GM23338 (cell line): Measurements from ENCODE around the gene EXOC6B. TPM values are rescaled to one million over a fixed set of nuclear protein-coding genes. Genes with fewer than 3 reads are reported as not detected.

ENCODE experiments used
- ATAC-seq: fragments of 200-7000 bp; cut with Tn5 transposase; 3 replicates; pipeline ENCODE4 v1.9.1; 2020
- DNase-seq: peaks from one replicate; pipeline ENCODE4 v3.0.0-alpha.2; 2015; ENCODE audit warnings: low spot score
- H2AFZ ChIP-seq: fragments of 200-600 bp; sonication (generic); 2 replicates; pipeline ENCODE4 v1.8.0; 2016; ENCODE audit warnings: antibody characterized with exemption, mild to moderate bottlenecking, moderate library complexity
- H3F3A ChIP-seq: fragments of 200-600 bp; sonication (generic); replicated peaks from 2 replicates; pipeline ENCODE4 v1.8.0; 2017; ENCODE audit warnings: antibody characterized with exemption, mixed run types, low read depth
- H3K27ac ChIP-seq: fragments of 200-600 bp; sonication (generic); 2 replicates; pipeline ENCODE4 v1.6.1; 2016; ENCODE audit warnings: low read depth
- H3K27me3 ChIP-seq: fragments of 200-600 bp; sonication (generic); 2 replicates; pipeline ENCODE4 v1.8.0; 2016; ENCODE audit warnings: mild to moderate bottlenecking, mixed run types, moderate library complexity; ENCODE audit not compliant: insufficient read depth
- H3K36me3 ChIP-seq: fragments of 200-600 bp; sonication (generic); 2 replicates; pipeline ENCODE4 v1.8.0; 2016; ENCODE audit warnings: mild to moderate bottlenecking; ENCODE audit not compliant: insufficient read depth
- H3K4me1 ChIP-seq: fragments of 200-600 bp; sonication (generic); 2 replicates; pipeline ENCODE4 v1.8.0; 2016; ENCODE audit warnings: mild to moderate bottlenecking, moderate library complexity; ENCODE audit not compliant: insufficient read depth
- H3K4me2 ChIP-seq: fragments of 200-600 bp; sonication (generic); 2 replicates; pipeline ENCODE4 v1.7.1; 2017; ENCODE audit warnings: mixed run types
- H3K4me3 ChIP-seq: fragments of 200-600 bp; sonication (generic); 2 replicates; pipeline ENCODE4 v1.6.1; 2016; ENCODE audit warnings: mixed run types
- H3K79me2 ChIP-seq: fragments of 200-600 bp; sonication (generic); replicated peaks from 2 replicates; pipeline ENCODE4 v1.8.0; 2017; ENCODE audit warnings: mild to moderate bottlenecking; ENCODE audit not compliant: insufficient read depth
- H3K9me2 ChIP-seq: fragments of 200-600 bp; sonication (generic); 2 replicates; pipeline ENCODE4 v1.8.0; 2017; ENCODE audit not compliant: insufficient read depth
- H4K20me1 ChIP-seq: fragments of 200-600 bp; sonication (generic); replicated peaks from 2 replicates; pipeline ENCODE4 v1.8.0; 2017; ENCODE audit warnings: mild to moderate bottlenecking; ENCODE audit not compliant: insufficient read depth
- H3K27ac Mint-ChIP-seq: 2 replicates; pipeline ENCODE4 v1.8.0; 2020; ENCODE audit warnings: inconsistent platforms, mild to moderate bottlenecking, moderate library complexity, mixed read lengths
- H3K27me3 Mint-ChIP-seq: 3 replicates; pipeline ENCODE4 v1.8.0; 2022; ENCODE audit warnings: low read depth, mild to moderate bottlenecking, moderate library complexity, mixed read lengths, inconsistent platforms; ENCODE audit not compliant: insufficient read depth, poor library complexity
- H3K36me3 Mint-ChIP-seq: 3 replicates; pipeline ENCODE4 v1.8.0; 2021; ENCODE audit warnings: low read depth, mild to moderate bottlenecking, inconsistent platforms, moderate library complexity, mixed read lengths
- H3K4me1 Mint-ChIP-seq: 3 replicates; pipeline ENCODE4 v1.8.0; 2020; ENCODE audit warnings: mild to moderate bottlenecking, inconsistent platforms, mixed read lengths
- H3K4me3 Mint-ChIP-seq: 3 replicates; pipeline ENCODE4 v1.8.0; 2021; ENCODE audit warnings: moderate library complexity, mild to moderate bottlenecking, inconsistent platforms, mixed read lengths
- H3K9me3 Mint-ChIP-seq: 3 replicates; pipeline ENCODE4 v1.8.0; 2020; ENCODE audit warnings: moderate library complexity, mild to moderate bottlenecking, inconsistent platforms, mixed read lengths
- CREB1 ChIP-seq: fragments of 250-450 bp; sonication (Bioruptor Pico); IDR thresholded peaks from 2 replicates; pipeline ENCODE4 v1.5.0; 2020; ENCODE audit warnings: low read depth, mild to moderate bottlenecking, moderate library complexity
- ETS1 ChIP-seq: IDR thresholded peaks from 2 replicates; pipeline ENCODE4 v1.6.1; 2016; ENCODE audit warnings: antibody characterized with exemption
- EZH2 ChIP-seq: fragments of 200-600 bp; sonication (generic); IDR thresholded peaks from one replicate; pipeline ENCODE4 v1.8.0; 2017; ENCODE audit warnings: antibody characterized with exemption, mild to moderate bottlenecking, low read depth; ENCODE audit not compliant: unreplicated experiment
- EZH2phosphoT487 ChIP-seq: fragments of 200-600 bp; sonication (generic); IDR thresholded peaks from one replicate; pipeline ENCODE4 v1.8.1; 2018; ENCODE audit warnings: antibody characterized with exemption; ENCODE audit not compliant: unreplicated experiment
- JUNB ChIP-seq: IDR thresholded peaks from one replicate; pipeline ENCODE4 v1.6.1; 2016; ENCODE audit warnings: antibody characterized with exemption; ENCODE audit not compliant: unreplicated experiment
- POLR2AphosphoS5 ChIP-seq: IDR thresholded peaks from 2 replicates; pipeline ENCODE4 v1.6.1; 2016; ENCODE audit warnings: antibody characterized with exemption, low read depth
- STAT1 ChIP-seq: IDR thresholded peaks from one replicate; pipeline ENCODE4 v1.6.1; 2016; ENCODE audit warnings: antibody characterized with exemption; ENCODE audit not compliant: unreplicated experiment
- polyA plus RNA-seq: library from polyadenylated mRNA; unstranded; fragments of >200 nt; fragmentation: Nextera tagmentation; extraction: Ambion mirVana; gene quantifications from 2 replicates; pipeline ENCODE4 v1.2.1, GENCODE V29; 2016
- total RNA-seq: library from RNA; depleted of rRNA; stranded (reverse); fragments of >200 nt; shearing (Covaris generic); gene quantifications from 2 replicates; pipeline ENCODE4 v1.2.3, GENCODE V29; 2014
- TF ChIP-seq, protein P1 (sequence below), 2 experiments: fragments of 200-600 bp in 1 of 2; sonication (generic) in 1 of 2; conservative IDR thresholded peaks; 2 replicates each; pipeline versions ENCODE4 v1.5.1 to v1.6.1; 2016 to 2017; ENCODE audit warnings: antibody characterized with exemption in 2 of 2, low read depth in 2 of 2, mild to moderate bottlenecking in 2 of 2, moderate library complexity in 1 of 2

EXOC6B gene
- total and polyA plus RNA-seq, 2 experiments from 2014 or later, result 7.2 to 45.9 TPM

- TF ChIP-seq ETS1 (no peak), EZH2phosphoT487 (no peak), EZH2 (no peak), POLR2AphosphoS5 (no peak)
Measured at GRCh38 chr2:72172478-72172877, 653.4 kb downstream of the EXOC6B start (continued).

- H3K36me3 Mint-ChIP-seq, result no peaks in the 10 kb centered on the region
- H3K27me3 Mint-ChIP-seq, result no peaks in the 10 kb centered on the region
- H3K4me1 Mint-ChIP-seq, result no peaks in the 10 kb centered on the region
- H3K9me2 ChIP-seq, result no peaks in the 10 kb centered on the region
- no peak overlapping the region for H3K4me3 ChIP-seq
- H3K9me3 Mint-ChIP-seq, result no peaks in the 10 kb centered on the region
- no peaks in the 10 kb centered on the region for H3K79me2 ChIP-seq
- DNase-seq (no peak), ATAC-seq (no peak)
- H3K27ac Mint-ChIP-seq, result no peak overlapping the region
- TF ChIP-seq EZH2phosphoT487 (no peak), JUNB (no peak)
- H4K20me1 ChIP-seq, result no peaks in the 10 kb centered on the region
- no peaks in the 10 kb centered on the region for H3K27me3 ChIP-seq
- H3K36me3 ChIP-seq, result no peaks in the 10 kb centered on the region
- no peak overlapping the region for H2AFZ ChIP-seq
- H3K4me2 ChIP-seq, result no peak overlapping the region
- no peaks in the 10 kb centered on the region for H3K4me1 ChIP-seq
- H3F3A ChIP-seq, result no peaks in the 10 kb centered on the region
- no peak overlapping the region for H3K27ac ChIP-seq
- H3K4me3 Mint-ChIP-seq, result no peak overlapping the region
Measured at GRCh38 chr2:72166279-72166678, 659.6 kb downstream of the EXOC6B start.

- Histone ChIP-seq H3K79me2 (no peaks in the 10 kb centered on the region), H3K36me3 (no peaks in the 10 kb centered on the region), H2AFZ (no peak overlapping the region), H3K27me3 (no peaks in the 10 kb centered on the region), H4K20me1 (no peaks in the 10 kb centered on the region), H3K27ac (no peak overlapping the region), H3K4me1 (no peaks in the 10 kb centered on the region), H3K4me3 (no peak overlapping the region), H3F3A (no peaks in the 10 kb centered on the region), H3K4me2 (no peak overlapping the region), H3K9me2 (no peaks in the 10 kb centered on the region)
- H3K36me3 Mint-ChIP-seq, result no peaks in the 10 kb centered on the region
- DNase-seq, result no peak
- H3K27ac Mint-ChIP-seq, result no peak overlapping the region
- TF ChIP-seq EZH2 (no peak), EZH2phosphoT487 (no peak), STAT1 (no peak), JUNB (no peak), POLR2AphosphoS5 (no peak), ETS1 (no peak), CREB1 (CRISPR knock-in tag) (no peak)
- TF ChIP-seq, protein P1, sequence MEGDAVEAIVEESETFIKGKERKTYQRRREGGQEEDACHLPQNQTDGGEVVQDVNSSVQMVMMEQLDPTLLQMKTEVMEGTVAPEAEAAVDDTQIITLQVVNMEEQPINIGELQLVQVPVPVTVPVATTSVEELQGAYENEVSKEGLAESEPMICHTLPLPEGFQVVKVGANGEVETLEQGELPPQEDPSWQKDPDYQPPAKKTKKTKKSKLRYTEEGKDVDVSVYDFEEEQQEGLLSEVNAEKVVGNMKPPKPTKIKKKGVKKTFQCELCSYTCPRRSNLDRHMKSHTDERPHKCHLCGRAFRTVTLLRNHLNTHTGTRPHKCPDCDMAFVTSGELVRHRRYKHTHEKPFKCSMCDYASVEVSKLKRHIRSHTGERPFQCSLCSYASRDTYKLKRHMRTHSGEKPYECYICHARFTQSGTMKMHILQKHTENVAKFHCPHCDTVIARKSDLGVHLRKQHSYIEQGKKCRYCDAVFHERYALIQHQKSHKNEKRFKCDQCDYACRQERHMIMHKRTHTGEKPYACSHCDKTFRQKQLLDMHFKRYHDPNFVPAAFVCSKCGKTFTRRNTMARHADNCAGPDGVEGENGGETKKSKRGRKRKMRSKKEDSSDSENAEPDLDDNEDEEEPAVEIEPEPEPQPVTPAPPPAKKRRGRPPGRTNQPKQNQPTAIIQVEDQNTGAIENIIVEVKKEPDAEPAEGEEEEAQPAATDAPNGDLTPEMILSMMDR (conservative IDR thresholded peaks at IDR 0.05; ENCODE audit: low read depth in 2 of 2), result no peak
- no peak for ATAC-seq
- no peaks in the 10 kb centered on the region for H3K4me1 Mint-ChIP-seq
- no peaks in the 10 kb centered on the region for H3K27me3 Mint-ChIP-seq
- no peaks in the 10 kb centered on the region for H3K9me3 Mint-ChIP-seq
- no peak overlapping the region for H3K4me3 Mint-ChIP-seq
Measured at GRCh38 chr2:72165792-72166191, 660.0 kb downstream of the EXOC6B start.
